ENCODE results near the gene RGS10.

DNA sequence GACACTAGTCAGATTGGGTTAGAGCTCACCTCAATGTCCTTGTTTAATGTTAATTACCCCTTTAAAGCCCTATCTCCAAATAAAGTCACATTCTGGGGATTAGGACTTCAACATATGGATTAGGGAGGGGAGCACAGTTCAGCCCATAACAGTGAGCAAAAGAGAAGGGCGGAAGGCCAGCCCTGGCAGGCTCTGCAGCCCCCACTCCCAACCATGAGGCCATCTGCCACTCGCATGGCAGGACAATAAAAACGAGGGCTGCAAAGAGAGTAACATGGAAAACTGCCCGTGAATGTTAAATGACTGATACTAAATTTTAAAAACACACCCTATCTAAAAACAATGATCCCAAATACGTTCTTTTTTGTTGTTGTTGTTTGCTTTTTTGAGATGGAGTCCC, 38.7 kb downstream of the RGS10 start:
- TF ChIP-seq, protein P1, sequence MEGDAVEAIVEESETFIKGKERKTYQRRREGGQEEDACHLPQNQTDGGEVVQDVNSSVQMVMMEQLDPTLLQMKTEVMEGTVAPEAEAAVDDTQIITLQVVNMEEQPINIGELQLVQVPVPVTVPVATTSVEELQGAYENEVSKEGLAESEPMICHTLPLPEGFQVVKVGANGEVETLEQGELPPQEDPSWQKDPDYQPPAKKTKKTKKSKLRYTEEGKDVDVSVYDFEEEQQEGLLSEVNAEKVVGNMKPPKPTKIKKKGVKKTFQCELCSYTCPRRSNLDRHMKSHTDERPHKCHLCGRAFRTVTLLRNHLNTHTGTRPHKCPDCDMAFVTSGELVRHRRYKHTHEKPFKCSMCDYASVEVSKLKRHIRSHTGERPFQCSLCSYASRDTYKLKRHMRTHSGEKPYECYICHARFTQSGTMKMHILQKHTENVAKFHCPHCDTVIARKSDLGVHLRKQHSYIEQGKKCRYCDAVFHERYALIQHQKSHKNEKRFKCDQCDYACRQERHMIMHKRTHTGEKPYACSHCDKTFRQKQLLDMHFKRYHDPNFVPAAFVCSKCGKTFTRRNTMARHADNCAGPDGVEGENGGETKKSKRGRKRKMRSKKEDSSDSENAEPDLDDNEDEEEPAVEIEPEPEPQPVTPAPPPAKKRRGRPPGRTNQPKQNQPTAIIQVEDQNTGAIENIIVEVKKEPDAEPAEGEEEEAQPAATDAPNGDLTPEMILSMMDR (IDR thresholded peaks at IDR 0.05; ENCODE audit: borderline replicate concordance, extremely low read depth, low read length, poor library complexity, severe bottlenecking): no peak
- no peak for TF ChIP-seq EZH2 (IDR thresholded peaks at IDR 0.05; ENCODE audit: borderline replicate concordance, low read depth, low read length, severe bottlenecking)

All from DND-41 (cell line).